HG03159 (cell line): ENCODE results near the gene GPRC5C.
A peak's percentile ranks its signal among the peaks of the same experiment; 100 is the strongest.

Source experiments
- ATAC-seq: cut with Tn5 transposase; IDR thresholded peaks from one replicate; pipeline ENCODE4 v1.9.1; 2021; ENCODE audit warnings: mild to moderate bottlenecking, moderate library complexity; ENCODE audit not compliant: unreplicated experiment

Gene GPRC5C

DNA sequence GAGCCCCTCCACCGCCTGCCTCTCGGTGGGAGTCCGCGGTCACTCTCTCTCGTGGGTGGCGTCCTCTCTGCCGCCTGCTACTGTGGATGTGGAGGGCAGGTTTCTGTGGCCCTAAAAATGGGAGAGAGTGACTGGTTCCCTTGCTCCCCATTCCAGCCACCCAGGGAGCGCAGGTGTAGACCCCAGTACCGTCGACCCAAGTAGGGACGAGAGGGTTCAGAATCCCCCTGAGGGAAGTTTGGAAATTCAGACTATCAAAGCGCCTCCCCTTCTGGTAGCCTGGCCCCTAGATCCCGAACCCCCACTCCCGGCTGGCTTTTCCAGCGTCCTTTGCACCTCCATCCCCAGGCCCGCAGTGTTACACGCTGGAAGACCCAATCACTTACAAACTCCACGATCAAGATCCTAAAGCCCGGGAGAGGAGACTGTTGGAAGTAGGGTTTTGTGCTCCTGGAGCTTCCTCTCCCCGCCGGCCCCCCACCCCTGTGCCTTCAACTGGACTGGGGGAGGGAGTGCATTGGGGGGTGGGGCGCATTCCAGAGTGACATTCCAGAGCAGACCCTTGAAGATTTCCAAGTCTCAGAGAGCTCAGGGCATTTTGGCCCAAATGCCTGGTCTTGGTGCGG, 991 bp downstream of the GPRC5C start:
- ATAC-seq, result no peak

DNA sequence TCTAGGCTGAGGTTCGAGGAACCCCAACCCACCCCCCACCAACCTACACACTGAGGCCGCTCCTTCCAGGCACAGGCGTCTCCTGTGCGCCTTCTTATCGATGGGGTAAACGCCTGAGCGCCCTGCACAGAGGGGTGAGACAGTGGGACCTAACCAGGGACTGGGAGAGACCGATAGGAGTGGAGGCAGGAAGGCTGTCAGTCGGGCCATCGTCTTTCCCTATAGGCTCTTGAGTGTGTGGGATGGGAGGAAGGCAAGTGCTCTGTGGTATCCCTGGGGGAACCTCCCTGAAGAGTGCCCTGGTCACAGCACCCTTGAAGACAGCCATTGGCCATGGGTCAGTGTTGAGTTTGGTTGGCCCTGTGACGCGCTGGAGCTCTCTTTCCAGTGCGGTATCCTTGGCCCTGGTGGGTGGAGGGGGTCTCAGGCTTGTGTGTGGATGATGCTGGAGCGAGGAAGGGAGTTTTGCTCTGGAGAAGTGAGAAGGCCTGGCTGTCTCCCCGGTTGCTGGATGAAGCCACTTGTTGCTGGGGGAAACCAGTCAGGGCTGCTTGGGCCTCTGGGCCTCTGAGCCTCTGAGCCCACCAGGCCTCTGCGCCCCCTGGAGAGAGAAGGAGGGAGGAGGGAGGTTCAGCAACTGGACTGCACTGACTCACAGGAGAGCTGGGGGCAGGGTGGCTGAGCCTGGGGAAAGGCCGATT, 1.7 kb downstream of the GPRC5C start:
- ATAC-seq, result no peak

DNA sequence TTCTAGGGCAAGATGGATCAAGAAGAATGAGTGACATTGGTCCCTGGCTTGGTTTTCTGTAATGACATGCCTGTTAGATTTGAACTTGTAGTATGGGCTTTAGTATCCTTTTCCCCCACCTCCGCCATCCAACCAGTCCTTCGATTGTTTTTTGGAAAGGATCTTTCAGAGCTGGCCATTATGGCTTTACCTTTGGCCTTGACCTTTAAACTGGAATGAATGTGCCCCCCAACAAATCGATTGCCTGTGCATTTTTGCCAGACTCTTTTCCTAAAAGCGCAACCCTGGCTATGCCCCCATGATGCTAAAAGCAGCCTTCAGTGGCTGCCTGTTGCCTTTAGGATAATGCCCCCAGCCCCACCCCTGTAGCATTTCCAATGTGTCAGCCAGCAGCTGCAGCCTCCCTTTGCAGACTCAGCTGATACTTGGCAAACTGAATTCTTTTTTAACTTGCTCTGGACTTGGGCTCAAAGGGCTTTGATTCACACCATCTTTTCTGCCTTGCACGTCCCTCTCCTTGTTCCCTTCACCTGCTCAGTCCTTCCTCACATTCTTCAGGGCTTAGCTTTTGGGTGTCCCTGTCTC, 4.0 kb downstream of the GPRC5C start:
- no peak for ATAC-seq

DNA sequence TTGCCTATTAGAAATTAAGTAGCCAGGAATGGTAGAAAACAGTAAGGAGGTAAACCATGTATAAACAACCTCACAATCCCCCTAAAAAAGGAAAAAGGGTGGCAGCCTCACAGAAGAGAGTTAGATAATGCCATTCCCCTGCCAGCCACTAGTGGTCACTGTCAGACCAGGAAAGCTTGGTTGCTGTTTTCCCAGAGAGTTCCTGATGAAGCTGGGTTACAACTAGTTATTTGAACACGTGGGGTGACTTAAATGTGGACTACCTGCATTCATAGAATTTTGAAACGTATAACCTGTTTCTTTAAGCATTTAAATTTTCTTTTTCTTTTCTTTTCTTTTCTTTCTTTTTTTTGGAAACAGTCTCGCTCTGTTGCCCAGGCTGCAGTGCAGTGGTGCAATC, 5.8 kb downstream of the GPRC5C start:
- no peak for ATAC-seq

DNA sequence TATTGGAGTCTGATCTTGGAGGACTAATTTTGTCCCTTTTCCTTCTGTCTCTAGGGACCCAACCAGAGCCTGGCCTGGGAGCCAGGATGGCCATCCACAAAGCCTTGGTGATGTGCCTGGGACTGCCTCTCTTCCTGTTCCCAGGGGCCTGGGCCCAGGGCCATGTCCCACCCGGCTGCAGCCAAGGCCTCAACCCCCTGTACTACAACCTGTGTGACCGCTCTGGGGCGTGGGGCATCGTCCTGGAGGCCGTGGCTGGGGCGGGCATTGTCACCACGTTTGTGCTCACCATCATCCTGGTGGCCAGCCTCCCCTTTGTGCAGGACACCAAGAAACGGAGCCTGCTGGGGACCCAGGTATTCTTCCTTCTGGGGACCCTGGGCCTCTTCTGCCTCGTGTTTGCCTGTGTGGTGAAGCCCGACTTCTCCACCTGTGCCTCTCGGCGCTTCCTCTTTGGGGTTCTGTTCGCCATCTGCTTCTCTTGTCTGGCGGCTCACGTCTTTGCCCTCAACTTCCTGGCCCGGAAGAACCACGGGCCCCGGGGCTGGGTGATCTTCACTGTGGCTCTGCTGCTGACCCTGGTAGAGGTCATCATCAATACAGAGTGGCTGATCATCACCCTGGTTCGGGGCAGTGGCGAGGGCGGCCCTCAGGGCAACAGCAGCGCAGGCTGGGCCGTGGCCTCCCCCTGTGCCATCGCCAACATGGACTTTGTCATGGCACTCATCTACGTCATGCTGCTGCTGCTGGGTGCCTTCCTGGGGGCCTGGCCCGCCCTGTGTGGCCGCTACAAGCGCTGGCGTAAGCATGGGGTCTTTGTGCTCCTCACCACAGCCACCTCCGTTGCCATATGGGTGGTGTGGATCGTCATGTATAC, 8.0 kb downstream of the GPRC5C start:
- no peak for ATAC-seq

DNA sequence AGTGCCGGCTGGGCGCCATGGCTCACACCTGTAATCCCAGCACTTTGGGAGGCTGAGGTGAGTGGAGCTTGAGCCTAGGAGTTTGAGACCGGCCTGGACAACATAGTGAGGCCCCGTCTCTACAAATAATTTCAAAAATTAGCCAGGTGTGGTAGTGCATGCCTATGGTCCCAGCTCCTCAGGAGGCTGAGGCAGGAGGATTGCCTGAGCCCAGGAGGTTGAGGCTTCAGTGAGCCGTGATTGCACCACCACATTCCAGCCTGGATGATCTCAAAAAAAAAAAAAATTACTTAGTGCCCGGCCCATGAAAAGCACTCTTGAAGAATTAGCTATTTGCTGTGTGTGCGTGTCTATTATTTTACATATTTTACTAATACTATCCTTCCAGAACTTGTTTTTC, 9.6 kb downstream of the GPRC5C start:
- no peak for ATAC-seq

DNA sequence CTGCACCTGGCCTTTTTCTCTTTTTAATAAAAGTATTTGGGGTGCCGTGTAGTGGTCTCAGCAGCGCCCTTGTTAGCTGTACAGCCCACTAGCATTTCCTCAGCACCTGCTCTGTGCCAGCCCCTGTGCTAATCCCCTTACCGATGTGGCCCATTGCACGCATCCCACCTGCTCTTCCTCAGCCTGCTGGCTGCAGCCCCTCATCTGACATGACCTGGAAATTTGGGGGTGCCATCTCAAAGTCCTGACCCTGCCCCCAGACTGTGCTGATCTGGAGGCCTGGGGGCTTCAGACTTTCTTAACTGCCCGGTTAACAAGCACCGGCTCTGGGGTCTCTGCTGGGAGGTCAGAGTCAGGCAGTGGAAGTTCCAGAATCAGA, 10.4 kb downstream of the GPRC5C start:
- ATAC-seq, result peak; percentile 9

DNA sequence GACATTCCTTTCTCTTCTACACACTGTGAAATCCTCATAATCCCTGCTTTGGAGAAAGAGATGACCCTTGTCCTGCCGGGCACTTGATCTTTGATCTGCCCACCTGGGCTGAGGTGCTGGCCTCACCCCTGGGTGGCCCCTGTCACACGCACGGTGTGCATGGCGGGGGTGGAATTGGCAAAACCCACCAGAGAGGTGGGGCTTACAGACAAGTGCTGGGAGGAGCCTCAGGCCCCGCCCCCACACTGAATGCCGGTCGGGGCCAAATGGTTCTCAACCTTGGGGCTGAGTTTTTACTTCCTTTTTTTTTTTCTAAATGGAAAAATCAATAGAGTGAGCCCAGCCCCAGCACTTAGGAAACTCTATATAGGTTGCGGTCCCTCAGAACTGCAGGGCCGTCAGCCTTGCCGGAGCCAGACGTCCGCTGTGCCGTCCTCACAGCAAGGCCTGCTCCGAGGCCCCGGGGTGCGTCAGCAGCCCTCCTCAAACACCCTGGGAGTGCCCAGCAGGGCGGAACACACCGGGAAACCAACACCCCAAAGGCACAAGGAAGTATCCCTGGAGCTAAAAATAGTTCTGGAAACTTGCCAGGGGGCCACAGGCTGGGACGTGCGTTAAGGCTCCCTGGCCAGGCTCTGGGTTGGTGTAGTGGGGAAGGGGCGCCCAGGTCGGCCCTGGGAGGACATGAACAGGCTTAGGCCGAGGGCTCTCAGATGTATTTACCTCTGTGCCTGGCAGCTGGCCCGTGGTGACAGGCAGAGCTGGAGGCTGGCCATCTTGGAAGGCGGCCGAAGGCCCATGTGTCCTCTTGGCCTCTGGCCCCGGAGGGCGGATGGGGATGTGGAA, 11.0 kb downstream of the GPRC5C start:
- peak; percentile 57 for ATAC-seq

DNA sequence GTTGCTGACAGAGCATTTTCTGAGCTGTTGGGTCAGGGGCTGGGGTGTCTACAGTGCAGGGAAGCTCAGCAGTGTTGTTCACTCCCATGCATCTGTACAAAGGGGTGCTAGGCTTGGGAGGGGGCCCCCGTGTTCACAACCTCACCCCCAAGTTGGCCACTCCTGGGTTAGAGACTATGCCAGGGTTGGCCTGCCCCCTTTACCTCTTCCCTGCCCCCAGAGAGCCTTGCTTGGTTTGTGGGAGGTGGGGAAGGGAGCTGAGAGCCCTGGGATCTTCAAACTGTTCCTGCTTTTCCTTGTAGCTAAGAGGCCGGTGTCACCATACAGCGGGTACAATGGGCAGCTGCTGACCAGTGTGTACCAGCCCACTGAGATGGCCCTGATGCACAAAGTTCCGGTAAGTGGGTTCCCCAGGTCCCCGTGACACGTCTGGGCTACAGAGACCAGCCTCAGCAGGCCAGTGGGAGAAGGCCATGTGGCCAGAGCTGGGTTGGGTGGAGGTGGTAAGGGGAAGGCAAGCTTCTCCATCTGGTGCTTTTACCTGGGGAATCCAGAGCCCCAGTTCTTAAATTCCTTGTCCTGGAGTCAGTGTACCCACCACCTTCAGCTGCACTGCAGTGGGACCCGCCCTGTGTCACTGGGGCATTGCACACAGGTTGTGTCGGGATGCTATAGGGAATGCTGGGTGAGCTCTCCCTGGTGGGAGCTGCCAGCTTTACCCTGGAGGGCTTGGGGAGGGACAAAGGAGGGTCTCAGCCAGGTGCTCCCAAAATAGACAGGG, 11.8 kb downstream of the GPRC5C start:
- no peak for ATAC-seq

DNA sequence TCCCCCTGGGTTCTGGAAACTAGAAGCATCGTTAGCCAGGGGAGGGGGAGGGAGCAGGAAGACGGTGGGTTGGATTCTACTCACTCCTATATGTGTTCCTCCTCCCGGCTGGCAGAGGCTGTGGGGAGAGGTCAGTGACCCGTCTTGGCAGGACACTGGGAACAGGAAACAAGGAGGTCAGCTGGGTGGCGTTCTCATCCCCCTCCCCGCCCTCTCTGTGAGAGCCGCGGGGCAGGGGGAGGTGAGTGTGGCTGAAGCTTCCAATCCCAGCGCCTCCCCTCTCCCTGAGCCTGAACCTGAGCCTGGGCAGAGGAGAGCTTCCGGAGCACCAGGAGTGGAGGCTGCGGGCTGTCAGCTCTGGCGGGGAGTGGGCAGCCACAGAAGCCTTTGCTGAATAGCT, 12.5 kb downstream of the GPRC5C start:
- ATAC-seq, result no peak

DNA sequence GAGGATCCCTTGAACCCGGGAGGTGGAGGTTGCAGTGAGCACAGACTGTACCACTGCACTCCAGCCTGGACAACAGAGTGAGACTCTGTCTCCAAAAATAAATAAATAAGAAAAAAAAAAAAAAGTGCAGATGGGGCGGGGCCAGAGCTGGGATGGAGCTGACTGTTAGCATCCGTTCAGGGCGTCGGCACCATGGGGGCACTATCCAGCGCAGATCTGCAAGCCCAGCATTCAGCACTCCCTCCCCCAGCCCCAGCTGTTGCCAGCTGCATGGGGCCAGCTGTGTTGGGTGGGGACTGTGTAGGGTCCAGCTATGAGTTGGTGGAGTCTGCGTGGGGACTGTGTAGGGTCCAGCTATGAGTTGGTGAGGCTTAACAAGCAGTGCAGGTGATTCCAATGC, 13.3 kb downstream of the GPRC5C start:
- ATAC-seq, result no peak

DNA sequence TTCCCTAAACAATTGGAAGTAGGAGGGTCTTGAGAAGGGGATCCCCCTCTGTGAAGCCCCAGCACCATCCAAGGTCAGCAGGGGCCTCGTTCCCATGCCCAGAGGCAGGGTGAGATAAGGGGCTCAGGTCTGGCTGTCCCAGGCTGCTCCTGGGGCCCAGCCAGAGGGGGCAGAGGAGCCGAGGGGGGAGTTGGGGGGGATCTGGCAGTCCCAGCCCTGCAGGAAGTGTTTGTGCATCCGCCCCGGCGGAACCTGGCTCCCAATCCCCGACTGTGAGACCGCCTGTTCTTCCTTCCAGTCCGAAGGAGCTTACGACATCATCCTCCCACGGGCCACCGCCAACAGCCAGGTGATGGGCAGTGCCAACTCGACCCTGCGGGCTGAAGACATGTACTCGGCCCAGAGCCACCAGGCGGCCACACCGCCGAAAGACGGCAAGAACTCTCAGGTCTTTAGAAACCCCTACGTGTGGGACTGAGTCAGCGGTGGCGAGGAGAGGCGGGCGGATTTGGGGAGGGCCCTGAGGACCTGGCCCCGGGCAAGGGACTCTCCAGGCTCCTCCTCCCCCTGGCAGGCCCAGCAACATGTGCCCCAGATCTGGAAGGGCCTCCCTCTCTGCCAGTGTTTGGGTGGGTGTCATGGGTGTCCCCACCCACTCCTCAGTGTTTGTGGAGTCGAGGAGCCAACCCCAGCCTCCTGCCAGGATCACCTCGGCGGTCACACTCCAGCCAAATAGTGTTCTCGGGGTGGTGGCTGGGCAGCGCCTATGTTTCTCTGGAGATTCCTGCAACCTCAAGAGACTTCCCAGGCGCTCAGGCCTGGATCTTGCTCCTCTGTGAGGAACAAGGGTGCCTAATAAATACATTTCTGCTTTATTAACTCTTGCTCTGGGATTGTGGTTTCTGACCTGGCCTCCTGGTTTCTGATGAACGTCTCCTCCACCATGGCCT, 14.9 kb downstream of the GPRC5C start:
- no peak for ATAC-seq

DNA sequence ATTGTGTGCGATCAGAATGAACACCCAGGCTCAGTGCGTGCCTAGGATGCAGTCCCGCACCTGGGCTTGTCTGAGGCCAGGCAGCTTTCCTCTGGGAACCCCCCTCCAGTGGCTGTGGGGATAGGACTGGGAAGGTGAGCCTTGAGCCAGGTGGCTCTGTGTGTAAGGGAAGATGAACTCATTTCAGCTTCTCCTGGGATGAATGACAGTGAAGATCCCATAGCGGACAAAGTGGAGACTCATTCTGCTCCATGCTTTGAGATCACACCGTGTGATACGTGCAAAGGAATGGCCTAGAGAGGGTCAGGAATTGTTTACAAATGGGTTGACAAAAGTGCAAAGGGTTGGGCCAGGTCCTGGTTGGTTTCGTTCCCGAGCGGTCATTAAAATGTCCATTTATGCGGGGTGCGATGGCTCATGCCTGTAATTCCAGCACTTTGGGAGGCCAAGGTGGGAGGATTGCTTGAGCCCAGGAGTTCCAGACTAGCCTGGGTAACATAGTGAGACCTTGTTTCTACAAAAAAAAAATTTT, 15.8 kb downstream of the GPRC5C start:
- no peak for ATAC-seq

DNA sequence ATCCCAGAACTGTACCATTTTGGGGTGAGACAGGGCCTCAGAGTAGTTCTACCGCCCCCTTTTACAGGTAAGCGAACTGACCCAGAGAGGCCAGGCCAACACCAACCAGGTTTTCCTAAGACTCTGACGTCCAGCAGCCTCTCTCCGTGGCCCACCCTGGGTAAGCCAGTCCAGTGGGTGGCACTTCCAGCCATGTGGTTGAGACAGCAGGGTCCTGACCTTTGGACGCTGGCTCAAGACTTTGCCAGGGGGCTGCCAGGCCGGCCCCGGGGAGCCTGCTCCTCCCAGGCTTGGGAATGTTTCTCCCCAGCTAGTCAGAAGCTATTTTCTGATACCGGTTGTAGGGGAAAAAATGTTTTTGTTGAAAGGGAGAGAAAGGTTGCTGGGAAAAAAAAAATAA, 16.9 kb downstream of the GPRC5C start:
- no peak for ATAC-seq

DNA sequence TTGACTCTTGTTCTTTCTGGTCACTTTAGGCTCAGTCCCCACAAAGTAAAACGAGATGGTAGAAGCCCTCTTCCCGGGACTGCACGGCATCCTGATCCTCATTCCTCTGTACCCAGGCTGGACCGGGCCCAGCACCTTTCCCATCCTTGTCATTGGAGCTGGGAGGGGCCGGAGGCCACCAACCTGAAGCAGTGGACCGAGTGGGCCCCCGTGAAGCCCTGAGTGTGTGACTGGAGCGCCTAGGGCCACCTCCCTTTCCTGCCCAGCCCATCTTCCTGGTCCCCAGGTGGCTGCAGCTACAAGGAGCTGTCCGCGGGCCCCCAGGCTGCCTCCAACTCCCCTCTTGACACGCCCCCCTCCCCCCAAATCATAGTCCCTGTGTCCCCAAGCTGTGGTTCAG, 17.4 kb downstream of the GPRC5C start:
- ATAC-seq, result no peak

DNA sequence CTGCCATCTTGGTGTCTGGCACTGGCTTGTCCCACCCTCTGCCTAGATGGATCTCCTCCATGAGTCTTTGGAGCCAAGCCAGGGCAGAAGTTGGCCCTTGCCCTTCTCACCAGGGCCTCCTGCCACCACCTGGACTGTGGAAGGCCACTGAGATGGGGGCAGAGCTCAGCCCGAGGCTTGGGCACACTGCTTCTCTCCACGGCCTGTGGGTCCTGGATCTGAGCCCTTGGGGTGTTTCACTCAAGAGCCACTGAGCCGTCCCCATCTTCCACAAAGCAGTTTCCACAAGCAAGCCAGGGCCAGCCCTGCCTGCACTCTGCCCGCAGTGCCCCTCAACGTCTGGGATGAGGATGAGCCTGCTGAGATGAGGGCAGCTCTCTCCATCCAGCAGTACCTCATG, 17.9 kb downstream of the GPRC5C start:
- ATAC-seq, result no peak

DNA sequence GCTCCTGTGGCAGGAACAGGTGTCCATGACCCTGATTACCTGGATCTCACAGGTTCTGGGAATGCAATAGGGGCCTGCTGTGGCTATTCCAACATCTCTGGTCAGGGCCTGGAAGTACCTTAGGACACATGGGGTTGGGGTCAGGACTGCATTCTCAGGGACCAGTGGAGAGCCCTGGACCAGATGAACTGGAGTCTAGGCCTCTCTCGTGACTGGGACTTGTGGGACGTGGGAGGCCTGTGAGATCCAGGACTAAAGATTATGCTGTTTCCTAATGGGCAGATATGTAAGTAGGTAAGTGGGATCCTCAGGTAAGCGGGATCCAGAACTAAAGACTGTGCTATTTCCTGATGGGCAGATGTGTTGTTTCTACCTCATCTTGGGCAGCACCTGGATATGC, 18.3 kb downstream of the GPRC5C start:
- no peak for ATAC-seq

DNA sequence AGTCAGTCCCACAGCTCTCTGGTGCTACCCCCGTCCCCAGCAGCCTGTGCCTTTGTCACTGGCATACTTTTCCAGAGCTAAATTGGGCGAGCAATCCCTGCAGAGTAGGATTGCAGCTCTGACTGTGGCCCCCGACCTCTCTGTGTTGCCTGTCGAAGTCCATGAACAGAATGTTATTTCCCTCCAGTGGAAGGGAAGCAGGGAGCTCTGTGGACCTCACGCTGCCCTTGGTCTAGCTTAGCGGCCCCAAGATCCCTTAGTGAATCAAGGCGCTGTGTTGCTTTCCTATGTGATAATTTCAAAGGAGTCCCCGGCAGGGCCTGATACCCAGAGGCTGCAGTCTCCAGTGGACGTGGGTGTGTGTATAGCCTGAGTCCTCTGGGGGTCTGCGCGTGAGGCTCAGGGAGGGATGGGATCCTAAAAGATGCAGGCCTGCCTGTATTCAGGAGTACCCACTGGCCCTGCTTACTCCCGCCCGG, 19.1 kb downstream of the GPRC5C start:
- ATAC-seq, result no peak
